Measurements from ENCODE around the gene SSBP4.

SSBP4 gene

DNA sequence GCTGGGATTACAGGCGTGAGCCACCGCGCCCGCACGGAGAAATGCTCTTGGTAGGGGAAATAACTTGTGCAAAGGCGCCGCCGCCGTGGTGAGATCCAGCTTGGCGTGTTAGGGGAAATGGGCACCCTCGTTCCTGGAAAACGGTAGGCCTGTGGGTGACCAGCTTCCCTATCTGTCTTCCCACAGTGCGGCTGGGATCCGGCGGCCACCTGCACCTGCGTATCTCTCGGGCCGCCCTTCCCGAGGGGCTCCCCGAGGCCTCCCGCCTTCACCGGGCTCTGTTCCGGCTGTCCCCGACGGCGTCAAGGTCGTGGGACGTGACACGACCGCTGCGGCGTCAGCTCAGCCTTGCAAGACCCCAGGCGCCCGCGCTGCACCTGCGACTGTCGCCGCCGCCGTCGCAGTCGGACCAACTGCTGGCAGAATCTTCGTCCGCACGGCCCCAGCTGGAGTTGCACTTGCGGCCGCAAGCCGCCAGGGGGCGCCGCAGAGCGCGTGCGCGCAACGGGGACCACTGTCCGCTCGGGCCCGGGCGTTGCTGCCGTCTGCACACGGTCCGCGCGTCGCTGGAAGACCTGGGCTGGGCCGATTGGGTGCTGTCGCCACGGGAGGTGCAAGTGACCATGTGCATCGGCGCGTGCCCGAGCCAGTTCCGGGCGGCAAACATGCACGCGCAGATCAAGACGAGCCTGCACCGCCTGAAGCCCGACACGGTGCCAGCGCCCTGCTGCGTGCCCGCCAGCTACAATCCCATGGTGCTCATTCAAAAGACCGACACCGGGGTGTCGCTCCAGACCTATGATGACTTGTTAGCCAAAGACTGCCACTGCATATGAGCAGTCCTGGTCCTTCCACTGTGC lies 30.9 kb upstream of the SSBP4 start:
- Histone ChIP-seq H3K27me3 (replicated peaks) (no peaks in the 10 kb centered on the region), H3K27ac (no peak overlapping the region), H3K36me3 (replicated peaks) (peaks cover 20% of the 10 kb centered on the region), H3K4me3 (ENCODE audit: low read depth, low read length) (peak overlapping the region; percentile 78)
- DNase-seq, result no peak
- in situ Hi-C loops (cut with HindIII; ENCODE audit: low pct_ligation_motif_present, low sequenced_read_pairs), result no loop called here
- peak; percentile 73 for TF ChIP-seq CTCF (IDR thresholded peaks at IDR 0.05; ENCODE audit: low read depth, low read length, missing control alignments)

- no peak for DNase-seq
- no peaks in the 10 kb centered on the region for H3K27me3 ChIP-seq (replicated peaks)
- in situ Hi-C loops (cut with HindIII; ENCODE audit: low pct_ligation_motif_present, low sequenced_read_pairs), result no loop called here
- H3K4me3 ChIP-seq (ENCODE audit: low read depth, low read length), result peak overlapping the region; percentile 78
- H3K27ac ChIP-seq, result no peak overlapping the region
- H3K36me3 ChIP-seq (replicated peaks), result peaks cover 20% of the 10 kb centered on the region
- TF ChIP-seq CTCF (IDR thresholded peaks at IDR 0.05; ENCODE audit: low read depth, low read length, missing control alignments), result no peak
Measured at GRCh38 chr19:18388960-18389725, 30.1 kb upstream of the SSBP4 start.

DNA sequence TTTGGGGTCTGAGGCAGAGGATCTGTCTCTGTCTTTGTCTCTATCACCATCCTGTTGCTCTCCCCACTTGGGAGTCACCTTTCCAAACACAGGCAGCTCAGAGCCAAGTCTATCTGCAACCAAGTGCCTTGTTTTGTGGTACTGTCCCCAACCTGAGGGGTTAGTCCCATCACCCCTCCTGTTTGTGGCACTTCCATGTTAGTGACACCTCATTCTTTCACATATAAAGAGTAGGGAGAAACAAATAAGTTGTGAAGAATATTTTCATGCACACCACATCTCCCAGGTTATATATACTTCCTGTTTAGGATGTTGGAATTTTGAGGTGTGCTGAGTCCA lies 29.5 kb upstream of the SSBP4 start:
- peaks cover 20% of the 10 kb centered on the region for H3K36me3 ChIP-seq (replicated peaks)
- H3K27ac ChIP-seq, result no peak overlapping the region
- in situ Hi-C loops (cut with HindIII; ENCODE audit: low pct_ligation_motif_present, low sequenced_read_pairs), result no loop called here
- DNase-seq, result no peak
- no peak overlapping the region for H3K4me3 ChIP-seq (ENCODE audit: low read depth, low read length)
- TF ChIP-seq CTCF (IDR thresholded peaks at IDR 0.05; ENCODE audit: low read depth, low read length, missing control alignments), result no peak
- no peaks in the 10 kb centered on the region for H3K27me3 ChIP-seq (replicated peaks)

- H3K4me3 ChIP-seq (ENCODE audit: low read depth, low read length), result no peak overlapping the region
- in situ Hi-C loops (cut with HindIII; ENCODE audit: low pct_ligation_motif_present, low sequenced_read_pairs), result no loop called here
- no peak for DNase-seq
- no peak for TF ChIP-seq CTCF (IDR thresholded peaks at IDR 0.05; ENCODE audit: low read depth, low read length, missing control alignments)
- H3K27me3 ChIP-seq (replicated peaks), result no peaks in the 10 kb centered on the region
- H3K36me3 ChIP-seq (replicated peaks), result peaks cover 20% of the 10 kb centered on the region
- no peak overlapping the region for H3K27ac ChIP-seq
Measured at GRCh38 chr19:18390065-18390907, 28.9 kb upstream of the SSBP4 start.

DNA sequence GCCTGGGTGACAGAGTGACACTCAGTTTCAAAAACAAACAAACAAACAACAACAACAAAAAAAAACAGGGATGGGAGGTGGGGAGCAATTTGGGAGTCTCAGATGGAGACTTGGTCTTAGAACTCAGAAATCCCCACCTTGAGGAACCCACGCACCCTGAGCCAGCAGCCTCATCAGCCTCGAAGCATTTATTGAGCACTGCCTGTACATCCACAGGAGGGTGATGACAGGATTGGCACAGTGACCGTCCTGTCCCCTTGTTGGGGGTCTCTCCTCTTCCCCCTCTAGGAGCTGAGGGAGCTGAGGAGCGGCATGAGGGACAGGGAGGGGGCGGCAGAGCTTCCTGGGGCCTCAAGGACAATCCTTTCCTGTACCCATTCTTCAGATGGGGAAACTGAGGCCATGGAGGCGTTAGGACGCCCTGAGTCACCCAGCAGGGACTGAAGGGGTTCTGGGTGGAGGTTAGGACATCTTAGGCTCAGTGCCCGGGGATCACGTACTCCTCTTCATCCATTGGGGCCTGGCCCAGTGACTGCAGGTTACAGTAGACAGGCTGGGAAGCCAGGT lies 27.6 kb upstream of the SSBP4 start:
- no peak overlapping the region for H3K4me3 ChIP-seq (ENCODE audit: low read depth, low read length)
- TF ChIP-seq CTCF (IDR thresholded peaks at IDR 0.05; ENCODE audit: low read depth, low read length, missing control alignments), result no peak
- peaks cover 20% of the 10 kb centered on the region for H3K36me3 ChIP-seq (replicated peaks)
- in situ Hi-C loops (cut with HindIII; ENCODE audit: low pct_ligation_motif_present, low sequenced_read_pairs), result no loop called here
- no peak overlapping the region for H3K27ac ChIP-seq
- DNase-seq, result no peak
- H3K27me3 ChIP-seq (replicated peaks), result no peaks in the 10 kb centered on the region
